GM10266 (cell line): ENCODE results near the gene TROAP.

ENCODE experiments used
- DNase-seq: peaks from one replicate; pipeline ENCODE4 v3.0.0; 2012; ENCODE audit errors: extremely low spot score
- CTCF ChIP-seq: IDR thresholded peaks from 2 replicates; pipeline ENCODE4 v1.5.1; 2012; ENCODE audit warnings: mild to moderate bottlenecking, low read depth; ENCODE audit not compliant: control insufficient read depth, insufficient read depth; ENCODE audit errors: missing control alignments

The TROAP gene

GRCh38 chr12:49341777-49342065, 18.7 kb downstream of the TROAP start:
- DNase-seq, result no peak
- TF ChIP-seq CTCF, result no peak

- DNase-seq, result peak; percentile 92
- peak; percentile 69 for TF ChIP-seq CTCF
Observed at GRCh38 chr12:49342066-49342913, 19.2 kb downstream of the TROAP start.

GRCh38 chr12:49342914-49343731, 20.1 kb downstream of the TROAP start:
- no peak for TF ChIP-seq CTCF
- peak; percentile 57 for DNase-seq

GRCh38 chr12:49344486-49345050, 21.5 kb downstream of the TROAP start:
- DNase-seq, result no peak
- no peak for TF ChIP-seq CTCF

GRCh38 chr12:49345051-49345824, 22.2 kb downstream of the TROAP start:
- DNase-seq, result peak; percentile 77
- no peak for TF ChIP-seq CTCF

GRCh38 chr12:49345825-49346658, 23.0 kb downstream of the TROAP start:
- no peak for DNase-seq
- TF ChIP-seq CTCF, result no peak
